H1 (cell line): ENCODE measurements around the gene AKAP12. TPM values are rescaled to one million over a fixed set of nuclear protein-coding genes. Genes with fewer than 3 reads are reported as not detected.

Experiments
- CTCF ChIA-PET: fragments of 300-600 bp; sonication (Branson Sonifier 250); formaldehyde crosslinking; loops from one replicate; lab custom pipeline; 2021; ENCODE audit not compliant: partially characterized antibody; lab: Charles Lee
- POLR2A ChIA-PET: fragments of 300-600 bp; sonication (Branson Sonifier 250); formaldehyde crosslinking; loops from one replicate; lab custom pipeline; 2021; ENCODE audit warnings: inconsistent platforms; ENCODE audit not compliant: partially characterized antibody; lab: Charles Lee
- DNase-seq, 2 experiments: peaks; one replicate each; pipeline versions ENCODE4 v3.0.0 to v3.0.0-alpha.2; 2010 to 2022; ENCODE audit warnings: low spot score in 2 of 2, low read depth in 1 of 2, mixed read lengths in 1 of 2
- FAIRE-seq: peaks from 2 replicates; lab custom pipeline; 2011; peaks lifted over from hg19 to GRCh38; lab: Jason Lieb, UNC
- H2AFZ ChIP-seq: 2 replicates; pipeline ENCODE4 v1.8.1; 2012; ENCODE audit warnings: low read length, inconsistent platforms
- H2AK5ac ChIP-seq: 2 replicates; pipeline ENCODE4 v1.6.1; 2013; ENCODE audit warnings: low read depth, low read length
- H2BK120ac ChIP-seq: replicated peaks from 2 replicates; pipeline ENCODE3; 2013; ENCODE audit warnings: low read depth, low read length, inconsistent platforms
- H2BK12ac ChIP-seq: 2 replicates; pipeline ENCODE4 v1.6.1; 2013; ENCODE audit warnings: low read depth, low read length
- H2BK15ac ChIP-seq: 2 replicates; pipeline ENCODE4 v1.6.1; 2013; ENCODE audit warnings: low read length
- H2BK20ac ChIP-seq: 2 replicates; pipeline ENCODE4 v1.6.1; 2013; ENCODE audit warnings: low read length
- H2BK5ac ChIP-seq: 2 replicates; pipeline ENCODE4 v1.6.1; 2013; ENCODE audit warnings: low read depth, low read length
- H3K14ac ChIP-seq: 2 replicates; pipeline ENCODE4 v1.6.1; 2013; ENCODE audit warnings: inconsistent platforms; ENCODE audit not compliant: insufficient read length
- H3K18ac ChIP-seq: 2 replicates; pipeline ENCODE4 v1.6.1; 2013; ENCODE audit warnings: low read length; ENCODE audit errors: extremely low read depth
- H3K23ac ChIP-seq: 2 replicates; pipeline ENCODE4 v1.6.1; 2013; ENCODE audit warnings: inconsistent platforms; ENCODE audit not compliant: insufficient read length
- H3K23me2 ChIP-seq: 2 replicates; pipeline ENCODE4 v1.6.1; 2013; ENCODE audit warnings: low read depth, low read length
- H3K27ac ChIP-seq: 2 replicates; pipeline ENCODE4 v1.6.1; 2011; ENCODE audit warnings: low read depth, low read length, inconsistent platforms
- H3K27me3 ChIP-seq, 4 experiments: replicated peaks in 1 of 4; 1 replicate in 1 of 4; 2 replicates in 3 of 4; pipeline versions ENCODE4 v1.6.1 to v1.8.1; 2011 to 2013; ENCODE audit warnings: low read length in 3 of 4, mild to moderate bottlenecking in 3 of 4, inconsistent platforms in 2 of 4, mixed read lengths in 2 of 4, moderate library complexity in 1 of 4; ENCODE audit not compliant: control insufficient read depth in 3 of 4, insufficient read depth in 3 of 4; ENCODE audit errors: extremely low read depth in 1 of 4
- H3K36me3 ChIP-seq, 4 experiments: 2 replicates each; pipeline versions ENCODE4 v1.6.1 to v1.8.1; 2011 to 2013; ENCODE audit warnings: mild to moderate bottlenecking in 4 of 4, low read length in 3 of 4, moderate library complexity in 2 of 4, control low read depth in 1 of 4, inconsistent platforms in 1 of 4; ENCODE audit not compliant: insufficient read depth in 4 of 4, control insufficient read depth in 2 of 4
- H3K4ac ChIP-seq: replicated peaks from 2 replicates; pipeline ENCODE3; 2013; ENCODE audit warnings: low read length, low read depth, mixed read lengths, inconsistent platforms; ENCODE audit not compliant: insufficient read length
- H3K4me1 ChIP-seq, 4 experiments: replicated peaks in 1 of 4; 1 replicate in 1 of 4; 2 replicates in 3 of 4; pipeline versions ENCODE4 v1.6.1 to v1.8.1; 2011 to 2013; ENCODE audit warnings: low read length in 3 of 4, inconsistent platforms in 2 of 4, mixed read lengths in 1 of 4; ENCODE audit not compliant: insufficient read depth in 4 of 4, control insufficient read depth in 3 of 4
- H3K4me2 ChIP-seq, 2 experiments: 2 replicates each; pipeline versions ENCODE4 v1.6.1 to v1.8.1; 2011 to 2013; ENCODE audit warnings: low read depth in 2 of 2, low read length in 2 of 2, control low read depth in 1 of 2, inconsistent platforms in 1 of 2, mild to moderate bottlenecking in 1 of 2; ENCODE audit not compliant: insufficient read depth in 1 of 2
- H3K4me3 ChIP-seq, 4 experiments: fragments of 200-600, 300-600 bp in 1 of 4; sonication (generic), shearing (Covaris generic), sonication (Bioruptor Twin) in 1 of 4; 2 replicates each; pipeline versions ENCODE4 v1.5.1 to v1.8.1; 2011 to 2016; ENCODE audit warnings: low read length in 4 of 4, low read depth in 3 of 4, control low read depth in 2 of 4, inconsistent platforms in 2 of 4, mild to moderate bottlenecking in 2 of 4, mixed read lengths in 1 of 4, moderate library complexity in 1 of 4; ENCODE audit not compliant: insufficient read depth in 2 of 4; ENCODE audit errors: extremely low read depth in 1 of 4
- H3K56ac ChIP-seq: replicated peaks from 2 replicates; pipeline ENCODE3; 2013; ENCODE audit warnings: low read depth, mild to moderate bottlenecking, mixed read lengths, low read length, inconsistent platforms; ENCODE audit not compliant: insufficient read length
- H3K79me1 ChIP-seq: 2 replicates; pipeline ENCODE4 v1.6.1; 2013; ENCODE audit warnings: low read depth, low read length, control low read depth
- H3K79me2 ChIP-seq, 2 experiments: 2 replicates each; pipeline versions ENCODE4 v1.6.1 to v1.8.1; 2012 to 2013; ENCODE audit warnings: low read length in 2 of 2, mild to moderate bottlenecking in 2 of 2, inconsistent platforms in 1 of 2; ENCODE audit not compliant: insufficient read depth in 2 of 2, control insufficient read depth in 1 of 2
- H3K9ac ChIP-seq, 4 experiments: replicated peaks in 1 of 4; 1 replicate in 1 of 4; 2 replicates in 3 of 4; pipeline versions ENCODE4 v1.6.1 to v1.8.1; 2011 to 2013; ENCODE audit warnings: low read depth in 3 of 4, low read length in 3 of 4, control low read depth in 2 of 4, mild to moderate bottlenecking in 2 of 4, moderate library complexity in 2 of 4, inconsistent platforms in 1 of 4; ENCODE audit errors: extremely low read depth in 1 of 4
- H3K9me3 ChIP-seq, 2 experiments: 2 replicates each; pipeline versions ENCODE4 v1.6.1 to v1.8.1; 2012 to 2013; ENCODE audit warnings: mild to moderate bottlenecking in 2 of 2, moderate library complexity in 2 of 2, control low read depth in 1 of 2, inconsistent platforms in 1 of 2, low read depth in 1 of 2, low read length in 1 of 2, mixed read lengths in 1 of 2; ENCODE audit not compliant: insufficient read depth in 2 of 2
- H4K20me1 ChIP-seq, 2 experiments: replicated peaks in 1 of 2; 2 replicates each; pipeline versions ENCODE3 to v1.8.1; 2011 to 2013; ENCODE audit warnings: inconsistent platforms in 2 of 2, low read length in 2 of 2, mild to moderate bottlenecking in 1 of 2; ENCODE audit not compliant: insufficient read depth in 2 of 2, control insufficient read depth in 1 of 2
- H4K5ac ChIP-seq: 2 replicates; pipeline ENCODE4 v1.6.1; 2013; ENCODE audit warnings: low read length, low read depth, mixed read lengths, inconsistent platforms; ENCODE audit not compliant: insufficient read length
- H4K8ac ChIP-seq: 2 replicates; pipeline ENCODE4 v1.8.0; 2013; ENCODE audit warnings: mild to moderate bottlenecking, moderate library complexity, low read length, inconsistent platforms; ENCODE audit not compliant: insufficient read depth; ENCODE audit errors: extremely low read depth
- H4K91ac ChIP-seq: replicated peaks from 2 replicates; pipeline ENCODE3; 2013; ENCODE audit warnings: low read length, mixed read lengths, inconsistent platforms; ENCODE audit not compliant: insufficient read length
- EZH2 ChIP-seq: fragments of 200-600 bp; sonication (generic); IDR thresholded peaks from 2 replicates; pipeline ENCODE4 v1.7.1; 2012; ENCODE audit warnings: low read depth, mild to moderate bottlenecking, moderate library complexity, low read length, inconsistent platforms; ENCODE audit not compliant: severe bottlenecking
- FOSL1 ChIP-seq: IDR thresholded peaks from 2 replicates; pipeline ENCODE4 v1.6.1; 2011; ENCODE audit warnings: mild to moderate bottlenecking, low read depth, low read length, moderate library complexity; ENCODE audit not compliant: insufficient read depth
- JUN ChIP-seq: IDR thresholded peaks from 2 replicates; pipeline ENCODE4 v1.6.1; 2011; ENCODE audit warnings: low read depth, mild to moderate bottlenecking, improper control_type of control experiment, low read length
- POLR2AphosphoS5 ChIP-seq: IDR thresholded peaks from 2 replicates; pipeline ENCODE4 v1.6.1; 2011; ENCODE audit warnings: low read depth, low read length
- RBBP5 ChIP-seq: IDR thresholded peaks from 2 replicates; pipeline ENCODE4 v1.7.1; 2012; ENCODE audit warnings: low read depth, mild to moderate bottlenecking, inconsistent platforms, low read length, moderate library complexity, borderline replicate concordance
- RNF2 ChIP-seq: fragments of 200-900, 300-1000 bp; sonication (generic); IDR thresholded peaks from 2 replicates; pipeline ENCODE4 v1.7.1; 2016; ENCODE audit warnings: borderline replicate concordance, low read depth, mild to moderate bottlenecking, antibody characterized with exemption, low read length; ENCODE audit not compliant: poor library complexity, severe bottlenecking; ENCODE audit errors: missing control alignments
- SIN3A ChIP-seq, 2 experiments: IDR thresholded peaks in 1 of 2; conservative IDR thresholded peaks in 1 of 2; 2 replicates each; pipeline ENCODE4 v1.6.1; 2011 to 2012; ENCODE audit warnings: low read length in 2 of 2, improper control_type of control experiment in 1 of 2, low read depth in 1 of 2, mild to moderate bottlenecking in 1 of 2
- SP1 ChIP-seq: IDR thresholded peaks from 2 replicates; pipeline ENCODE4 v1.6.1; 2011; ENCODE audit warnings: low read depth, low read length
- ZNF274 ChIP-seq: IDR thresholded peaks from 2 replicates; pipeline ENCODE4 v1.7.0; 2012; ENCODE audit warnings: low read length, borderline replicate concordance; ENCODE audit errors: extremely low read depth
- WGBS, 2 experiments: shearing (Covaris generic) in 1 of 2; methylation state at CpG; one replicate each; pipeline versions ENCODE4 v1.1.6 to v1.1.7; 2013 to 2015; ENCODE audit warnings: low lambda C conversion rate in 2 of 2, mixed read lengths in 2 of 2, inconsistent platforms in 1 of 2, low coverage in 1 of 2, missing lambda C conversion rate in 1 of 2; ENCODE audit not compliant: insufficient replicate concordance in 2 of 2, insufficient coverage in 1 of 2, insufficient read length in 1 of 2; ENCODE audit errors: extremely low coverage in 1 of 2, missing lambda C conversion rate in 1 of 2; 5-methylcytosine and 5-hydroxymethylcytosine counted together
- polyA plus RNA-seq, 7 experiments: library from polyadenylated mRNA; depleted of rRNA in 3 of 7; stranded (reverse) in 5 of 7; unstranded in 2 of 7; fragments of >200 nt in 5 of 7; fragments of 200-250 nt in 2 of 7; gene quantifications; 1 replicate in 5 of 7; 2 replicates in 1 of 7; 4 replicates in 1 of 7; pipeline versions ENCODE4 v1.2.1 to v1.2.3, GENCODE V29; 2011 to 2013; ENCODE audit warnings: missing spikeins in 2 of 7, mixed read lengths in 2 of 7
- total RNA-seq: library from RNA; stranded (reverse); fragmentation: NEBNext Ultra II Directional; extraction: Animal tissue kit (Norgen Biotek cat#: 25700); gene quantifications from 2 replicates; pipeline ENCODE4 v1.2.1, GENCODE V29; 2021
- TF ChIP-seq, protein P1 (sequence below): IDR thresholded peaks from 2 replicates; pipeline ENCODE4 v1.6.1; 2012; ENCODE audit warnings: inconsistent platforms

AKAP12 gene
- total and polyA plus RNA-seq, 2 of the 8 experiments (the other 6 are each of a cell fraction or from before 2014, with no cell fraction given): 14.6 to 79.2 TPM

- H4K8ac ChIP-seq: no peak overlapping the region
- no peak overlapping the region for H2AK5ac ChIP-seq
- H4K20me1 ChIP-seq: no peaks in the 10 kb centered on the region
- H3K4me3 ChIP-seq: no peak overlapping the region
- H2AFZ ChIP-seq: no peak overlapping the region
- H3K4ac ChIP-seq: no peak overlapping the region
- no peak overlapping the region for H3K23ac ChIP-seq
- H3K27ac ChIP-seq: no peak overlapping the region
- no peak overlapping the region for H3K14ac ChIP-seq
- no peaks in the 10 kb centered on the region; the same call in 1 of the 2 replicates for H3K79me1 ChIP-seq
- no peak overlapping the region for H2BK12ac ChIP-seq
- no peaks in the 10 kb centered on the region for H3K36me3 ChIP-seq
- no peak overlapping the region for H3K56ac ChIP-seq
- TF ChIP-seq RBBP5: no peak
- no peak for TF ChIP-seq RNF2
- TF ChIP-seq ZNF274: no peak
- TF ChIP-seq, protein P1, sequence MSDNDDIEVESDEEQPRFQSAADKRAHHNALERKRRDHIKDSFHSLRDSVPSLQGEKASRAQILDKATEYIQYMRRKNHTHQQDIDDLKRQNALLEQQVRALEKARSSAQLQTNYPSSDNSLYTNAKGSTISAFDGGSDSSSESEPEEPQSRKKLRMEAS: no peak
- TF ChIP-seq SIN3A (conservative IDR thresholded peaks at IDR 0.05 in 1 of 2, IDR thresholded peaks at IDR 0.05 in 1 of 2; ENCODE audit: low read depth in 1 of 2, low read length in 2 of 2): no peak
- no peak for TF ChIP-seq FOSL1
- TF ChIP-seq POLR2AphosphoS5: no peak
- TF ChIP-seq SP1: no peak
- TF ChIP-seq JUN: no peak
- no peak for TF ChIP-seq EZH2
- no peak overlapping the region for H2BK120ac ChIP-seq
- H3K27me3 ChIP-seq: no peaks in the 10 kb centered on the region
- no peak overlapping the region for H3K4me2 ChIP-seq
- H3K23me2 ChIP-seq: 0 out of 2 replicates have a peak, but pooled peaks cover under 1% of the 10 kb centered on the region
- H4K5ac ChIP-seq: no peak overlapping the region
- no peak overlapping the region for H2BK5ac ChIP-seq
- no peak overlapping the region for H3K18ac ChIP-seq
- 90% methylated on average over 11 of the region's 11 CpGs; no CpG with 5 or more reads in 1 of the 2 experiments for WGBS, 2 experiments
- FAIRE-seq: no peak
- no peak overlapping the region for H3K9ac ChIP-seq
- no peak overlapping the region for H2BK20ac ChIP-seq
- H3K9me3 ChIP-seq: no peaks in the 10 kb centered on the region
- CTCF ChIA-PET: interaction anchor here (0.9 kb wide), 1 partner anchor 435 kb away, joined by 4 read pairs; no protein-coding TSS in a partner anchor
- DNase-seq: no peak
- POLR2A ChIA-PET: interaction anchor here (1.1 kb wide), 1 partner anchor 14 kb away, joined by 3 read pairs; no protein-coding TSS in a partner anchor
- no peak overlapping the region for H2BK15ac ChIP-seq
- H4K91ac ChIP-seq: no peak overlapping the region
- H3K79me2 ChIP-seq: peaks cover 0 to 3% of the 10 kb centered on the region in 2 experiments; a peak in 2 of 4 replicates
- H3K4me1 ChIP-seq: no peaks in the 10 kb centered on the region; a peak in 1 of 7 replicates
Observed at GRCh38 chr6:151338651-151339200, 99.0 kb downstream of the AKAP12 start.
